Endothelial cell of umbilical vein (primary cell): ENCODE measurements around the gene SMC5. TPM values are rescaled to one million over a fixed set of nuclear protein-coding genes. Genes with fewer than 3 reads are reported as not detected.

Experiments used
- BruUV-seq: library from RNA; stranded (reverse); fragments of 400-500 nt; replicated peaks from 2 replicates; lab custom pipeline; 2021; lab: Mats Ljungman, UMichigan
- CTCF ChIA-PET: fragments of 300-600, 350-600 bp; sonication (Branson Sonifier 250); formaldehyde crosslinking; loops from one replicate; lab custom pipeline; 2021; ENCODE audit warnings: antibody characterized with exemption, inconsistent platforms; lab: Charles Lee
- POLR2A ChIA-PET: fragments of 300-600, 350-600 bp; sonication (Branson Sonifier 250); formaldehyde crosslinking; loops from one replicate; lab custom pipeline; 2021; ENCODE audit warnings: antibody characterized with exemption, inconsistent platforms; lab: Charles Lee
- DNase-seq: peaks from one replicate; pipeline ENCODE4 v3.0.0-alpha.2; 2011; ENCODE audit warnings: low read depth, low spot score
- FAIRE-seq: peaks from 2 replicates; lab custom pipeline; 2011; peaks lifted over from hg19 to GRCh38; lab: Jason Lieb, UNC
- H2AFZ ChIP-seq: 2 replicates; pipeline ENCODE4 v1.6.0; 2012; ENCODE audit warnings: low read depth, low read length, control low read depth, inconsistent platforms
- H3K27ac ChIP-seq: 2 replicates; pipeline ENCODE4 v1.5.1; 2011; ENCODE audit warnings: low read depth, mild to moderate bottlenecking, control low read depth, low read length, moderate library complexity; ENCODE audit not compliant: insufficient read depth
- H3K27me3 ChIP-seq, 2 experiments: 2 replicates each; pipeline versions ENCODE4 v1.6.0 to v1.6.1; 2011; ENCODE audit warnings: low read length in 2 of 2, mixed read lengths in 1 of 2; ENCODE audit not compliant: control insufficient read depth in 2 of 2, insufficient read depth in 2 of 2
- H3K36me3 ChIP-seq, 2 experiments: 2 replicates in 1 of 2; 3 replicates in 1 of 2; pipeline ENCODE4 v1.5.1; 2011; ENCODE audit warnings: low read length in 2 of 2, mild to moderate bottlenecking in 1 of 2, moderate library complexity in 1 of 2; ENCODE audit not compliant: control insufficient read depth in 2 of 2, insufficient read depth in 2 of 2; ENCODE audit errors: extremely low read depth in 1 of 2
- H3K4me1 ChIP-seq: 3 replicates; pipeline ENCODE4 v1.5.1; 2011; ENCODE audit warnings: mild to moderate bottlenecking, low read length; ENCODE audit not compliant: control insufficient read depth, insufficient read depth; ENCODE audit errors: extremely low read depth
- H3K4me2 ChIP-seq: 2 replicates; pipeline ENCODE4 v1.6.1; 2011; ENCODE audit warnings: low read length, control low read depth, mixed read lengths; ENCODE audit not compliant: insufficient read depth
- H3K4me3 ChIP-seq, 3 experiments: fragments of 200-600 bp in 1 of 3; sonication (generic), shearing (Covaris generic) in 1 of 3; replicated peaks in 1 of 3; 2 replicates each; pipeline ENCODE4 v1.5.1; 2011 to 2016; ENCODE audit warnings: control low read depth in 3 of 3, low read length in 3 of 3, mild to moderate bottlenecking in 2 of 3, inconsistent platforms in 1 of 3, low read depth in 1 of 3, moderate library complexity in 1 of 3; ENCODE audit not compliant: insufficient read depth in 1 of 3
- H3K79me2 ChIP-seq: 2 replicates; pipeline ENCODE4 v1.6.0; 2012; ENCODE audit warnings: low read length, inconsistent platforms; ENCODE audit not compliant: control insufficient read depth, insufficient read depth
- H3K9ac ChIP-seq: replicated peaks from 2 replicates; pipeline ENCODE3; 2011; ENCODE audit warnings: low read length, control low read depth; ENCODE audit not compliant: insufficient read depth; ENCODE audit errors: extremely low read depth
- H3K9me1 ChIP-seq: replicated peaks from 3 replicates; pipeline ENCODE4 v1.6.0; 2011; ENCODE audit warnings: mild to moderate bottlenecking, low read length; ENCODE audit not compliant: control insufficient read depth, insufficient read depth; ENCODE audit errors: extremely low read depth
- H3K9me3 ChIP-seq: replicated peaks from 2 replicates; pipeline ENCODE4 v1.5.1; 2012; ENCODE audit warnings: low read length, inconsistent platforms; ENCODE audit not compliant: control insufficient read depth, insufficient read depth
- H4K20me1 ChIP-seq: replicated peaks from 2 replicates; pipeline ENCODE3; 2011; ENCODE audit warnings: mild to moderate bottlenecking, low read length; ENCODE audit not compliant: control insufficient read depth, insufficient read depth; ENCODE audit errors: extremely low read depth
- EZH2 ChIP-seq: IDR thresholded peaks from 2 replicates; pipeline ENCODE4 v1.6.1; 2012; ENCODE audit warnings: borderline replicate concordance, low read depth, mild to moderate bottlenecking, moderate library complexity, low read length, inconsistent platforms; ENCODE audit not compliant: severe bottlenecking
- FOS ChIP-seq: IDR thresholded peaks from 2 replicates; pipeline ENCODE4 v1.6.1; 2011; ENCODE audit warnings: mild to moderate bottlenecking, low read length, moderate library complexity, borderline replicate concordance; ENCODE audit not compliant: insufficient read depth
- GATA2 ChIP-seq: IDR thresholded peaks from 2 replicates; pipeline ENCODE4 v1.7.0; 2011; ENCODE audit warnings: low read depth, mild to moderate bottlenecking, moderate library complexity, mixed read lengths, low read length; ENCODE audit not compliant: insufficient read length, insufficient read depth
- JUN ChIP-seq: IDR thresholded peaks from 2 replicates; pipeline ENCODE4 v1.6.1; 2011; ENCODE audit warnings: borderline replicate concordance, low read depth; ENCODE audit not compliant: insufficient read length, insufficient read depth
- MYC ChIP-seq: IDR thresholded peaks from one replicate; pipeline ENCODE4 v1.6.1; 2011; ENCODE audit warnings: mild to moderate bottlenecking, low read depth, low read length
- POLR2A ChIP-seq: IDR thresholded peaks from 2 replicates; pipeline ENCODE4 v1.6.1; 2012; ENCODE audit warnings: low read depth, mild to moderate bottlenecking, control low read depth, low read length
- POLR2AphosphoS5 ChIP-seq: IDR thresholded peaks from 2 replicates; pipeline ENCODE4 v1.6.1; 2012; ENCODE audit warnings: low read depth, mild to moderate bottlenecking, control low read depth, low read length, moderate library complexity; ENCODE audit not compliant: insufficient read depth
- dilution Hi-C: fragments of 300-500 bp; cut with MboI; formaldehyde crosslinking; loops from one replicate; pipeline ENCODE4 v1.15.0; 2019; ENCODE audit warnings: low sequenced_read_pairs; ENCODE audit not compliant: extremely low pct_ligation_motif_present
- intact Hi-C: fragments of 100-400 bp; cut with micrococcal nuclease; formaldehyde crosslinking; loops from one replicate; pipeline ENCODE4 v1.10.0; 2022
- polyA plus RNA-seq, 4 experiments: library from polyadenylated mRNA; depleted of rRNA in 3 of 4; stranded (reverse) in 3 of 4; unstranded in 1 of 4; fragments of >200 nt; gene quantifications; 2 replicates each; pipeline versions ENCODE4 v1.2.1 to v1.2.3, GENCODE V29; 2011 to 2012; ENCODE audit warnings: missing spikeins in 1 of 4
- total RNA-seq: library from RNA; stranded (reverse); gene quantifications from 2 replicates; pipeline ENCODE4 v1.2.3, GENCODE V29; 2021
- TF ChIP-seq, protein P1 (sequence below): IDR thresholded peaks from 2 replicates; pipeline ENCODE4 v1.6.1; 2011; ENCODE audit not compliant: insufficient read depth, insufficient read length
- TF ChIP-seq, protein P2 (sequence below), 2 donors: IDR thresholded peaks; 1 replicate in 1 of 2; 2 replicates in 1 of 2; pipeline ENCODE4 v1.5.1; 2011; ENCODE audit warnings: low read length in 2 of 2, mild to moderate bottlenecking in 2 of 2, moderate library complexity in 2 of 2, control low read depth in 1 of 2, inconsistent platforms in 1 of 2, low read depth in 1 of 2; ENCODE audit not compliant: insufficient read depth in 1 of 2; ENCODE audit errors: extremely low read depth in 1 of 2

The SMC5 gene
- total and polyA plus RNA-seq, 2 donors (not counting 3 experiments of a cell fraction or from before 2014, with no cell fraction given) = 17.1 to 32.8 TPM

GRCh38 chr9:70385426-70385825, 126.6 kb downstream of the SMC5 start:
- peaks cover 9% of the 10 kb centered on the region for H3K4me1 ChIP-seq
- H3K36me3 ChIP-seq = peaks cover 2 to 4% of the 10 kb centered on the region in 2 experiments
- dilution Hi-C loops = no loop called here
- CTCF ChIA-PET = no interaction called here
- no TSS peak for BruUV-seq
- H3K9me3 ChIP-seq = no peaks in the 10 kb centered on the region
- no peak overlapping the region for H3K4me3 ChIP-seq
- DNase-seq (no peak), FAIRE-seq (no peak)
- peaks cover 29% of the 10 kb centered on the region for H3K79me2 ChIP-seq
- no peaks in the 10 kb centered on the region for H3K27me3 ChIP-seq
- no peak for TF ChIP-seq MYC
- TF ChIP-seq GATA2 = no peak
- TF ChIP-seq, protein P1, sequence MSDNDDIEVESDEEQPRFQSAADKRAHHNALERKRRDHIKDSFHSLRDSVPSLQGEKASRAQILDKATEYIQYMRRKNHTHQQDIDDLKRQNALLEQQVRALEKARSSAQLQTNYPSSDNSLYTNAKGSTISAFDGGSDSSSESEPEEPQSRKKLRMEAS = no peak
- TF ChIP-seq, protein P2, sequence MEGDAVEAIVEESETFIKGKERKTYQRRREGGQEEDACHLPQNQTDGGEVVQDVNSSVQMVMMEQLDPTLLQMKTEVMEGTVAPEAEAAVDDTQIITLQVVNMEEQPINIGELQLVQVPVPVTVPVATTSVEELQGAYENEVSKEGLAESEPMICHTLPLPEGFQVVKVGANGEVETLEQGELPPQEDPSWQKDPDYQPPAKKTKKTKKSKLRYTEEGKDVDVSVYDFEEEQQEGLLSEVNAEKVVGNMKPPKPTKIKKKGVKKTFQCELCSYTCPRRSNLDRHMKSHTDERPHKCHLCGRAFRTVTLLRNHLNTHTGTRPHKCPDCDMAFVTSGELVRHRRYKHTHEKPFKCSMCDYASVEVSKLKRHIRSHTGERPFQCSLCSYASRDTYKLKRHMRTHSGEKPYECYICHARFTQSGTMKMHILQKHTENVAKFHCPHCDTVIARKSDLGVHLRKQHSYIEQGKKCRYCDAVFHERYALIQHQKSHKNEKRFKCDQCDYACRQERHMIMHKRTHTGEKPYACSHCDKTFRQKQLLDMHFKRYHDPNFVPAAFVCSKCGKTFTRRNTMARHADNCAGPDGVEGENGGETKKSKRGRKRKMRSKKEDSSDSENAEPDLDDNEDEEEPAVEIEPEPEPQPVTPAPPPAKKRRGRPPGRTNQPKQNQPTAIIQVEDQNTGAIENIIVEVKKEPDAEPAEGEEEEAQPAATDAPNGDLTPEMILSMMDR (IDR thresholded peaks at IDR 0.05; ENCODE audit: extremely low read depth in 1 of 2, insufficient read depth in 1 of 2, low read depth in 1 of 2, low read length in 2 of 2) = no peak
- no peak for TF ChIP-seq POLR2A
- TF ChIP-seq EZH2 = no peak
- TF ChIP-seq FOS = no peak
- no peak for TF ChIP-seq JUN
- no peak for TF ChIP-seq POLR2AphosphoS5
- intact Hi-C loops = no loop called here
- no peak overlapping the region for H2AFZ ChIP-seq
- H3K27ac ChIP-seq = no peak overlapping the region
- no peak overlapping the region for H3K9ac ChIP-seq
- H3K4me2 ChIP-seq = no peak overlapping the region
- H4K20me1 ChIP-seq = no peaks in the 10 kb centered on the region
- POLR2A ChIA-PET = no interaction called here
- no peaks in the 10 kb centered on the region for H3K9me1 ChIP-seq
